ENCODE results near the gene PHC1.

GRCh38 chr12:8960176-8960575 lies 45.9 kb downstream of the PHC1 start:
- TF ChIP-seq CTCF (IDR thresholded peaks at IDR 0.05) (no peak), POLR2AphosphoS5 (IDR thresholded peaks at IDR 0.05) (no peak), POLR2A (IDR thresholded peaks at IDR 0.05) (no peak)
